GM10847 (cell line): ENCODE data around the gene MYH11.

Source experiments
- POLR2A ChIP-seq: IDR thresholded peaks from 2 replicates; pipeline ENCODE4 v1.6.1; 2011; ENCODE audit not compliant: insufficient read length; ENCODE audit errors: extremely low read depth

Gene MYH11

DNA sequence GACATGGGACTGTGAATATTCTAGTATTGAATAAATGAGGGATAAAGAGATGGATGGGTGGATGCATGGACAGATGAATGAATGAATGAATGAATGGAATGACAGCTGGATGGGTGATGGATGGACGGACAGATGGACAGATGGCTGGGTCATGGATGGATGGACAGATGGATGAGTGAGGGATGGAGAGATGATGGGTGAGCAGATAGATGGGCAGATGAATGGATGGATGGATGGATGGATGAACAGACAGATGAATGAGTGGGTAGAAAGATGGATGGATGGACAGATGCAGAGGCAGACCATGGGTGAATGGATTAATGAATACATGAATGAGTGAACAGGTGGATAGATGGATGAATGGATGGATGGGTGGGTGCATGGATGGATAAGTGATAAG is 96.7 kb downstream of the MYH11 start:
- TF ChIP-seq POLR2A, result no peak

DNA sequence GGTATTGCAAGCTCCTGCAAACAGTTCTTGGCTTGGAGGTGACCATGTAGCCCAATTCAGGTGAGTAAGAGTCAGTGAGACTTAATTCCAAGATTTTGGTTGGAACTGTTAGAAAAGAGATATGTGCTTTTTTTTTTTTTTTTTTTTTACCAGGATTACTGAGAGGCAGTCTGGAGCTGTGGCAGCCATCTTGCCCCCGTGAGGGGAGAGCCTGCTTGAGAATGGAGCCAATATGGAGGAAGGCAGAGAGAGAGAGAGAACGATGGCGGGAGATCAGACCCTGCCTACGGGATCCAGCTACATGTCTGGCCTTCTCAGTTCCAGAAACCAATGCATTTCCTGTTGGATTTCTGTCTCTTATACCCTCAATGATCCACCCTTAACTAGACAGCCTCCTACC is 97.8 kb downstream of the MYH11 start:
- no peak for TF ChIP-seq POLR2A

DNA sequence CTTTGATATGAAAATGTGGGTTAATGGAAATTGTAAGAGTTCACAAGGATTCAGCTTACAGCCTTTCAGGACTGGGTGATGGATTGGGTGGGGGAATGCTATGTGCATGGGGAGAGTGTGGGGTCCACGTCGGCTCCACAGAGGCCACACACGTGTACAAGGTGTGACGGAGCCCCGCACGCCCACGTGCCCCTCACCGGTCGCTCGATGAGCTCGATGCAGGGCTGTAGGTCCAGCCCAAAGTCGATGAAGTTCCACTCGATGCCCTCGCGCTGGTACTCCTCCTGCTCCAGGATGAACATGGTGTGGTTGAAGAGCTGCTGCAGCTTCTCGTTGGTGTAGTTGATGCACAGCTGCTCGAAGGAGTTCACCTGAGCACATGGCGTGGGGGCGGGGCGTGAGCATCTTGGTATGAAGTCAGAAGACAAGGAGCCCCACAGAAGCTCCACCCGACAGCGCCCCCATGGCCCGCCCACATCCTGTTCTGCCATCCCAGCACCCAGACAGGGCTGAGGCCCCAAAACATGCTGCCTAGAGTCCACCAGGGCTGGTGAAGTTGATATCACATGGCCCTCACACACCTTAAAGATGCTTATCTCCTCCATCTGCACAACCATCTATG is 99.1 kb downstream of the MYH11 start:
- no peak for TF ChIP-seq POLR2A

DNA sequence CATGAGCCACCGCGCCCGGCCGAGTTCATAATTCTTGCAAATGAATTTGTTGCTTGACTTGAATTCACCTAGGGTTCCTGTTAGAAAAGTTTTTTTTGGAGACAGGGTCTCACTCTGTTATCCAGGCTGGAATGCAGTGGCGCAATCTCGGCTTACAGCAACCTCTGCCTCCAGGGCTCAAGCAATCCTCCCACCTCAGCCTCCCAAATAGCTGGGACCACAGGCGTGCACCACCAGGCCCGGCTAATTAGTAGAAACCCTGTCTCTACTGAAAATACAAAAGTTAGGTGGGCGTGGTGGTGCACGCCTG is 99.8 kb downstream of the MYH11 start:
- TF ChIP-seq POLR2A, result no peak

DNA sequence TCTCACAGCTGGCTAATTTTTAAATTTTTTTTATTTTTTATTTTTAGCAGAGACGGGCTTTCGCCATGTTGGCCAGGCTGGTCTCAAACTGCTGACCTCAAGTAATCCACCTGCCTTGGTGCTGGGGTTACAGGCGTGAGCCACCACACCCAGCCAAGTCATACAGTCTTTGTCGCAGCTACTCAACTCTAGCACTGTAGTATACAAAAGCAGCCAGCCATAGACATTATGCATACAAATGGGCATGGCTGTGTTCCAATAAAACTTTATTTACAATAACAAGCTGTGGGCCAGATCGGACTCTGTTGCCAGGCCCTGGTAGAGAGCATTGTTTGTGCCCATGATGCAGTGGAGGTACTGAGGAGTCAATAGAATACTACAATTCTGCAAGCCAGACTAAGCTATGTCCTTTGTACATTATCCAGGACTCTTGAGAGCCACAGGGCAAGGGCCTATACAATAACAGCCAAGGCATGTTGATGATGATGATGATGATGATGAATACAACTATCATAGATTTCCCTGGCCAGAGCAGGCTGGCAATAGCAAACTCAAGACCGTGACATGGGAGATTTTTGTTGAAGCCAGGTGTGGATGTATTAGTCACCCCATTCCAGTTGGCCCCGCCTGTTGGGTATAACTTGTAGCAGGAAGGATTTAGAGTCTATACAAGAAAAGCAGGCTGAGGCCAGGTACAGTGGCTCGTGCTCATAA is 101.8 kb downstream of the MYH11 start:
- TF ChIP-seq POLR2A, result no peak

DNA sequence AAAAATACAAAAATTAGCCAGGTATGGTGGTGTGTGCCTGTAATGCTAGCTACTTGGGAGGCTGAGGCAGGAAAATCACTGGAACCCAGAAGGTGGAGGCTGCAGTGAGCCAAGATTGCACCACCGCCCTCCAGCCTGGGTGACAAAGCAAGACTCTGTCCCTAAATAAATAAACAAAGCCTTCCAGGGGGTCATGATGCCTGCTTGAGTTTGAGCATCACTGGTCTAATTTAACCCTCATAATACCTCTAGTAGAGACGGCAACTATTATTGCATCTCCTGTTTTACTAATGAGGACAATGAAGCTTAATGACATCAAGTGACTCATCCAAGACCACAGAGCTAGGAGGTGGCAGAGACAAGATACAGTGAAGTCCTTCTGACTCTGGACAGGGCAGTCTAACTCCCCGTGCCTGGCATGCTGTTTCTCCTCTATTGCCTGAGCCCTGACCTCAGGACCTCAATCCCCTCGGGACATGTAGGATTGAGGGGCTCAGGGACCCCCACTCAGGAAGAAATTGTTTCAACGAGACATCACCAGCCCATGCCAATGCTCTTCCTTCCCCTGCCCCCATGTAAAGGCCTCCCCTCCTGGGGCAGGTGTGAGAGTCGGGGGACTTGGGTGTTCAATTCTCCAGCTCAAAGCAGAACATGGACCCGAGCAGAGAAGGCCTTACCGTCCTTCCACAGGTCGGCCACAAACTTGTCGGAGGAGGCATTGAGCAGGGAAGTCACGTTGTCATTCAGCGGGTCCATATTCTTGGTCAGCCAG is 103.9 kb downstream of the MYH11 start:
- no peak for TF ChIP-seq POLR2A

DNA sequence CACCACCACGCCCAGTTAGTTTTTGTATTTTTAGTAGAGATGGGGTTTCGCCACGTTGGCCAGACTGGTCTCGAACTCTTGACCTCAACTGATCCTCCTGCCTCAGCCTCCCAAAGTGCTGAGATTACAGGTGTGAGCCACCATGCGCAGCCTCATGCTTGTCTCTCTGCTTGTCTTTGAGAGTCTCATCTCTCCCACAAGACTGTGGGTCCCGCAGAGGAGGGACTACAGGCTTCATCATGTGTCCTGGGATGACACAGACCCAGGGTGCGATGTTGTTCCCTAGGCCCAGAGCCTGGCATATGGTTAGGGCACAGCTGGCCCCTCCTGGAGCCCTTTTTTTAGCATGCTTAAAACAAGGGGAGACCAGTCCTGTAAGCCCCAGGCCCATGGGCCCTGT is 104.9 kb downstream of the MYH11 start:
- TF ChIP-seq POLR2A, result no peak

DNA sequence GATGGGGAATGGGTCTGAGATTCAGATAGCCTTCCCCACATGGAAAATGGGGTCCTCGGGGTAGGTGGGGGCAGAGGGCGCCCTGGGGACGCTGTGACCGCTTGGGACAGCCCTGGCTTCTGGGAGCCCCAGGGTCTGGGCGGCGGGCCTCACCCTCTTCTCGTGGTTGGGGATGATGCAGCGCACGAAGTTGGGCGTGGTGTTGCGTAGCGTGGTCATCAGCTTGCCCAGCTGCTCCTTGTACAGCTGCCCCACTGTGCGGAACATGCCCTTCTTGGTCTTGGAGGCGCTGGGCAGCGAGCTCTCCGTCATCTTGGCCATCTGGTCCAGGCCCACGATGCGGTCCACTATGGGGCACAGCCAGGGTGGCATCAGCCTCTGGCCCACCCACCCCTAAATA is 106.8 kb downstream of the MYH11 start:
- no peak for TF ChIP-seq POLR2A

DNA sequence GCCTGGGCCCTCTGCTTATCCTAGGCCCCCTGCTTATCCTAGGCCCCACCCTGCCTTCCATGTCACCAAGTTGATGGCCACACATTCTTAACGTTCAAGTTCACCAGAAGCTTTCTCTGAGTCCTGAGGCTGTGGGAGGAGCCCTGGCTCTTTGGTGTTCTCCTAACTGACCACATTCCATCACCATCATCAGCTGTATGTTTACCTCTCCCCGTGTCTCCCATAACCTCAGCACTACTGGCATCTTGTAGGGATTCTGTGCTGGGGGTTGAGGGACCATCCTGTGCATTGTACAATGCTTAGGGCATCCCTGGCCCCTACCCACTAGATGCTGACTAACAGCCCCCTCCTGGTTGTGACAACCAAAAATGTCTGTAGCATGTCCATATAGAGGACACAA is 107.5 kb downstream of the MYH11 start:
- TF ChIP-seq POLR2A, result no peak

DNA sequence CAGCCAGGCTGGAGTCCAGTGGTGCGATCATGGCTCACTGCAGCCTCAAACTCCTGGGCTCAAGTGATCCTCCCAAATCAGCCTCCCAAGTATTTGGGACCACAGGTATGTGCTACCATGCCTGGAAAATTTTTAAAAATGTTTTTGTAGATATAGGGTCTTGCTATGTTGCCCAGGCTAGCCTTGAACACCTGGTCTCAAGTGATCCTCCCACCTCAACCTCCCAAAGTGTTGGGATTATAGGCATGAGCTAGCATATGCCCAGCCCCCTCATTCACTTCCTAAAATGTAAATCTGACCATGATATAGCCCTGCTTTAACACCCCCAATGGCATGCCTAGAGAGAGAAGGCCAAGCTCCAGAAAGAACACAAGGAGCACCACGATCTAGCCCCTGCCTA is 108.2 kb downstream of the MYH11 start:
- no peak for TF ChIP-seq POLR2A

DNA sequence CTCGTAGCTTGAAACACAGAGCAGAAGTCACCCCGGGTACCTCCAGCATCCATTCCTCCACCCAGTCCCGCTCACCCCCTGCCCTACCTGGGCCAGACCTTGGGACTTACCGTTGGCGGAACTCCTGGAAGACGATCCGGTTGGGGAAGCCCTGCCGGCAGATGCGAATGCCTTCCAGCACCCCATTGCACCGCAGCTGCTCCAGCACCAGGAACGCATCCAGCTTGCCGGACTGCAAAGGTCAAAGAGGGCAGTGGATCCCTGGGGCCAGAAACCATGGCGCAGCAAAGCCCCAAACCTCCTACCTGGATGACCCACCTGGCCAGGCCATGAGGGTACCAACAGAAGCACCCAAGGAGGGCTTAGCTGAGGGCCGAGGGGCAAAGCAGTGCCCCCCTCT is 108.9 kb downstream of the MYH11 start:
- no peak for TF ChIP-seq POLR2A

DNA sequence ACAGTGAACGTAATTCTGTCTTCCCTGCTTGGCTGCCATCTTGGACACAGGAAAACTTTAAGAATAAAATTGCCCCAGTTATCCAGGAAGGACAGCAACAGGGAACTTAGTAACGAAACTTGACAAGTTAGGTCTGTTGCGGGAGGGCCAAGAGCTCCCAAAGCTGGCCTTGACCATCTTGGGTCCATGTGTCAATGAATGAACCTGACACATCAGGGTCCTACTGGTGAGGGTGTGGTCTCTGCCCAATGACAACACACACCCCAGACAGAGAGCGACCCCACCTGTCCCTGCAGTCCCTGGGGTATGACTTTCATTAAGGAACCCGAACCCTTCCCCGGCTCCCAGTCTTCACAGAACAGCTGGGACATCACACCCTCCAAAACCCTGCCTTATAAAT is 110.5 kb downstream of the MYH11 start:
- TF ChIP-seq POLR2A, result no peak

DNA sequence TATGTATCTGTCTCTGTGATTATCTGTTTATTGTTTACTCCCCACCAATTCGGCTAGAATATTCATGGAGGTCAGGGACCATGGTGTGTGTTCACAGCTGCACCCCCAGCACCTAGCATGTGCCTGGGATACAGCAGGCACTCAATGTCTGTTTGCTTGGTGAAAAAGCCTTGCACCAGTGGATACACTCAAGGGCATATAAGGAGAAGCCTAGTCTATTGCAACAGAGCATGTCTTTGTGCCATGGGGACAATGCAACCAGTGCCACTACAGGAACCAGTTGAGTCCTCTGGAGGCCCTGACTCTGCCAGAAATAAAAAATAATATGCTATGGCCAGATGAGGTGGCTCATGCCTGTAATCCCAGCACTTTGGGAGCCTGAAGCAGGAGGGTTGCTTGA is 113.2 kb downstream of the MYH11 start:
- no peak for TF ChIP-seq POLR2A

DNA sequence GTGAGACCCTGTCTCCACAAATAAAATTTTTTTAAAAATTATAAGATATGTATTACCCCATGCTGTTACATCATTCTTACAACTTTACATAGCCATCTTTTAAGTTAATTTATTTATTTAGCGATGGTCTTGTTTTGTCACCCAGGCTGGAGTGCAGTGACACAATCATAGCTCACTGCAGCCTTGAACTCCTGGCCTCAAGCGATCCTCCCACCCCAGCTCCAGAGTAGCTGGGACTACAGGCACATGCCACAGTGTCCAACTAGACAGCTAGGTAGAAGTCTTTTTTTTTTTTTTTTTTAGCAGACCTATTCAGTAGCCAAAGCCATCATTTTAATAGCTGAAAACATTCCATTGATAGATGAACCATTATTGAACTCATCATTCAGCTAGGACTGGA is 114.1 kb downstream of the MYH11 start:
- no peak for TF ChIP-seq POLR2A

DNA sequence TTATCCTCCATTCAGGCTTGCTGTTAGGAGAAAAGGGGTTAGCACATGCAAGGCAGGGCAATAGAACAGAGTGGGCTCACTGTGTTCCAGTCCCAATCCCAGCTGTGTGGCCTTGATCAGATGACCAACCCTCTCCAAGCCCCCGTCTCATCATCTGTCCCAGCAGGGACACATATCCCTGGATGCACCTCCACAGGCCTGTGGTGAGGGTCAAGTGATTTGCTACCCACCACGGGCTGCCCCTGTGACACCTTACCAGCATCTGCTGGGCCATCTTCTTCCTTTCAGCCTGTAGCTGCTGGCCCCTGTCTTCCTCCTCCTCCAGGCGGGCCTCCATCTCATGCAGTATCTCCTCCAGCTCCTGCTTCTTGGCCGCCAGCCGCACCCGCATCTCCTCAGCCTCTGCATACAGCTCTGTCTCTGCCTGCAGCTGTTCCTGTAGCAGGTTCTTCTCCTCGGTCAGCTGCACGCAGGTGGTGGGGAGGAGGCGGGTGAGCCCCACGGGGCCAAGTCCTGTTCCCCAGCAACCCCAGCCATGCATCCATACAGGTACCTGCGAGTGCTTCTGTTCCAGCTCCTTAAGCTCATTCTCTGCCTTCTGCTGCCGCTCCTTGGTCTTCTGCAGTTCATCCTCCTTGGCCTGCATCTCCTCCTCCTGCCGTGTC is 115.5 kb downstream of the MYH11 start:
- no peak for TF ChIP-seq POLR2A

DNA sequence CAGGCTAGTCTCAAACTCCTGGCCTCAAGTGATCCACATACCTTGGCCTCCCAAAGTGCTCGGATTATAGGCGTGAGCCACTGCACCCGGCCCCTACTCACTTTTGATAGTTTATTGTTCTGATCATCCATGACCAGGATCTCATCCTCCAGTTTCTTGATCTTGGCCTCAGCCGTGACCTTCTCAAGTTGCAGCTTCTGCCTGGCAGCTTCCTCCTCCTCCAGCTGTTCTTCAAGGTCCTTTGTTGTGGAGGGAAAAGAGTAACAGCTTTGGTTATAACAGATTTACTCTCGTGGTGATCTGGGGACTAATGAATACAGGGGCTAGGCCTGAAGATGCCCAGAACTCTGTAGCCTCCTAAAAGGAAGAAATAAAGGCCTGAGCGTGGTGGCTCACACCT is 116.9 kb downstream of the MYH11 start:
- TF ChIP-seq POLR2A, result no peak

DNA sequence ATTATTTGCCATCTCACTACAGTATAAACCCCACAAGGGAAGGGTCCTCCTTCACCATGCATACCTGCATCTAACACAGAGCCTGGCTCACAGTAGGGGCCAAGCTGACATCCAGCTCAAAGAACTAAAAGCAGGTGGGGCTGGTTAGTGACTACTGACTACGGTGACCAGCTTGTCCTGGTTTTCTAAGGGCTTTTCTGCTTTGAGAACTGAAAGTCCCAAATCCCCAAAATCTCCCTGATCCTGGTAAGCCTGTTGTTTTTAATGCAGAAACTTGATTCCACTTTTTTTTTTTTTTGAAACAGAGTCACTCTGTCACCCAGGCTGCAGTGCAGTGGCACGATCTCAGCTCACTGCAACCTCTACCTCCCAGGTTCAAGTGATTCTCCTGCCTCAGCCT is 117.4 kb downstream of the MYH11 start:
- no peak for TF ChIP-seq POLR2A

DNA sequence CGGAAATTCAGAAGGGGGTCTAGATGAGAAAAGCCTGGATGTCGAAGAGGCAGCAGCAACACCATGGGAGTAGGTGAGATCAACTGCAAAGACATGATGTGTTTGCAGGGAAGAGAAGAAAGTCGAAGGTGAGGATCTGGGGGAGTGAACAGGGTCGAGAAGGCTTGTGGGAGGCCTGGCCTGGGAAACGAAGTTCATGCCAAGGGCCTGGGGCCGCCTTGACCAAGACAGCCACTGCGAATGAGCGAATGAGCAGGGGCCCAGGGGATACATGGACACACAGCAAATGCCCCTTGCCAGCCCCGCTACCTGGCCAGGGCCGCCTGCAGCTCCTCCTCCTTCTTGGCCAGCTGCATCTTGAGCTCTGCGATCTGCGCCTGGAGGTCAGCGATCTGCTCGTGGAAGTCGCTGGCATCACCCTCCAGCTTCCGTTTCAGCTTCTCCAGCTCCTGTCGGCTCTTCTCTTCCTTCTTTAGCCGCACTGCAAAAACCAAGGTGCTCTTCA is 119.6 kb downstream of the MYH11 start:
- no peak for TF ChIP-seq POLR2A
